Measurements from ENCODE around the gene DYNC1I1. TPM values are rescaled to one million over a fixed set of nuclear protein-coding genes. Genes with fewer than 3 reads are reported as not detected.

Gene DYNC1I1
- total and polyA plus RNA-seq, 4 donors, result 0.39 to 7.6 (median 1.5) TPM

GRCh38 chr7:95927756-95928155, 155.4 kb downstream of the DYNC1I1 start:
- no peaks in the 10 kb centered on the region for H3K36me3 ChIP-seq (ENCODE audit: control insufficient read depth in 4 of 4, insufficient read depth in 4 of 4, low read length in 4 of 4)
- TF ChIP-seq CTCF (IDR thresholded peaks at IDR 0.05; ENCODE audit: control extremely low read depth, extremely low read depth), result no peak
- DNase-seq (peak; percentile 32 to 66 (median 44)), ATAC-seq (ENCODE audit: insufficient read depth, low FRiP score) (no peak)
- H3K4me3 ChIP-seq, result no peak overlapping the region
- whole genome bisulfite sequencing, 2 donors, result 64 to 74% methylated on average over 5 of the region's 5 CpGs
- peak overlapping the region in 1 of 2 donors; percentile 24 for H3K9ac ChIP-seq (ENCODE audit: insufficient read depth in 1 of 2, low read length in 2 of 2)
- H3K27ac ChIP-seq (ENCODE audit: low read depth in 1 of 2, low read length in 1 of 2), result no peak overlapping the region
- H3K9me3 ChIP-seq (ENCODE audit: control insufficient read depth in 4 of 4, insufficient read depth in 3 of 4, low read length in 3 of 4), result no peaks in the 10 kb centered on the region
- peaks cover 0 to 43% (median 11%) of the 10 kb centered on the region in 5 donors for H3K4me1 ChIP-seq (ENCODE audit: control insufficient read depth in 5 of 5, insufficient read depth in 5 of 5, low read length in 5 of 5)
- peaks cover 0 to 11% (median 0%) of the 10 kb centered on the region in 3 donors for H3K27me3 ChIP-seq (ENCODE audit: control insufficient read depth in 3 of 3, insufficient read depth in 3 of 3, low read length in 2 of 3)

GRCh38 chr7:95929710-95930280, 157.4 kb downstream of the DYNC1I1 start:
- no peak for DNase-seq
- Histone ChIP-seq H3K4me3 (no peak overlapping the region), H3K27me3 (ENCODE audit: control insufficient read depth in 3 of 3, insufficient read depth in 3 of 3, low read length in 2 of 3) (peaks cover 0 to 11% (median 0%) of the 10 kb centered on the region in 3 donors), H3K4me1 (ENCODE audit: control insufficient read depth in 5 of 5, insufficient read depth in 5 of 5, low read length in 5 of 5) (peaks cover 0 to 37% (median 6%) of the 10 kb centered on the region in 5 donors), H3K9me3 (ENCODE audit: control insufficient read depth in 4 of 4, insufficient read depth in 3 of 4, low read length in 3 of 4) (no peaks in the 10 kb centered on the region), H3K27ac (ENCODE audit: low read depth in 1 of 2, low read length in 1 of 2) (no peak overlapping the region), H3K9ac (ENCODE audit: insufficient read depth in 1 of 2, low read length in 2 of 2) (no peak overlapping the region), H3K36me3 (ENCODE audit: control insufficient read depth in 4 of 4, insufficient read depth in 4 of 4, low read length in 4 of 4) (no peaks in the 10 kb centered on the region)
- WGBS, 2 donors, result 71 to 76% methylated on average over 1 of the region's 1 CpG
- no peak for TF ChIP-seq CTCF (IDR thresholded peaks at IDR 0.05; ENCODE audit: control extremely low read depth, extremely low read depth)
- ATAC-seq (ENCODE audit: insufficient read depth, low FRiP score), result no peak

- 86 to 92% methylated on average over 6 of the region's 6 CpGs for WGBS, 2 donors
These were observed 159.3 kb downstream of the DYNC1I1 start for GRCh38 chr7:95931460-95932232.

More at GRCh38 chr7:95931460-95932232, 159.3 kb downstream of the DYNC1I1 start:
- H3K4me1 ChIP-seq (ENCODE audit: control insufficient read depth in 5 of 5, insufficient read depth in 5 of 5, low read length in 5 of 5), result peaks cover 0 to 19% (median 2%) of the 10 kb centered on the region in 5 donors
- no peaks in the 10 kb centered on the region for H3K9me3 ChIP-seq (ENCODE audit: control insufficient read depth in 4 of 4, insufficient read depth in 3 of 4, low read length in 3 of 4)
- H3K27me3 ChIP-seq (ENCODE audit: control insufficient read depth in 3 of 3, insufficient read depth in 3 of 3, low read length in 2 of 3), result peaks cover 0 to 11% (median 0%) of the 10 kb centered on the region in 3 donors
- ATAC-seq (ENCODE audit: insufficient read depth, low FRiP score) (no peak), DNase-seq (no peak)
- no peak overlapping the region for H3K27ac ChIP-seq (ENCODE audit: low read depth in 1 of 2, low read length in 1 of 2)
- no peaks in the 10 kb centered on the region for H3K36me3 ChIP-seq (ENCODE audit: control insufficient read depth in 4 of 4, insufficient read depth in 4 of 4, low read length in 4 of 4)
- H3K9ac ChIP-seq (ENCODE audit: insufficient read depth in 1 of 2, low read length in 2 of 2), result no peak overlapping the region
- TF ChIP-seq CTCF (IDR thresholded peaks at IDR 0.05; ENCODE audit: control extremely low read depth, extremely low read depth), result no peak
- no peak overlapping the region for H3K4me3 ChIP-seq
